Stimulated activated CD4-positive, alpha-beta T cell treated with anti-CD3 and anti-CD28 coated beads, TNF-alpha, amount 100 ng/mL, for 1 hour (primary cell): ENCODE measurements around the gene CCL1.

Experiments
- DNase-seq, 3 donors: peaks; one replicate each; pipeline ENCODE4 v3.0.0-alpha.2; 2020; ENCODE audit warnings: low read depth in 3 of 3, low spot score in 1 of 3

CCL1 gene

GRCh38 chr17:34363183-34363661 lies at the start of gene CCL1:
CCL1 (minus strand) TSS chr17:34363233; CDS start chr17:34363161, 72 bp downstream.
- DNase-seq, result no peak

GRCh38 chr17:34412534-34412933 lies 49.5 kb upstream of the CCL1 start:
- DNase-seq, result no peak

GRCh38 chr17:34411646-34412421 lies 48.8 kb upstream of the CCL1 start:
- no peak for DNase-seq

GRCh38 chr17:34409352-34409751 lies 46.3 kb upstream of the CCL1 start:
- DNase-seq, result no peak

GRCh38 chr17:34408439-34408838 lies 45.4 kb upstream of the CCL1 start:
- DNase-seq, result no peak

- no peak for DNase-seq
Observed at GRCh38 chr17:34406226-34406625, 43.2 kb upstream of the CCL1 start.

- no peak for DNase-seq
Observed at GRCh38 chr17:34403006-34403405, 40.0 kb upstream of the CCL1 start.

GRCh38 chr17:34401165-34401564 lies 38.1 kb upstream of the CCL1 start:
- DNase-seq, result no peak

- DNase-seq, result no peak
Observed at GRCh38 chr17:34400301-34400931, 37.4 kb upstream of the CCL1 start.

GRCh38 chr17:34399725-34400124 lies 36.7 kb upstream of the CCL1 start:
- DNase-seq, result no peak

GRCh38 chr17:34398990-34399389 lies 36.0 kb upstream of the CCL1 start:
- no peak for DNase-seq

- DNase-seq, result no peak
Observed at GRCh38 chr17:34397265-34397664, 34.2 kb upstream of the CCL1 start.

- DNase-seq, result no peak
Observed at GRCh38 chr17:34393401-34393800, 30.4 kb upstream of the CCL1 start.

- DNase-seq, result no peak
Observed at GRCh38 chr17:34391241-34391640, 28.2 kb upstream of the CCL1 start.

GRCh38 chr17:34390649-34391048 lies 27.6 kb upstream of the CCL1 start:
- DNase-seq, result no peak

- DNase-seq, result no peak
Observed at GRCh38 chr17:34389126-34389750, 26.2 kb upstream of the CCL1 start.

- DNase-seq, result no peak
Observed at GRCh38 chr17:34387566-34387965, 24.5 kb upstream of the CCL1 start.

- no peak for DNase-seq
Observed at GRCh38 chr17:34386697-34387550, 23.9 kb upstream of the CCL1 start.

GRCh38 chr17:34386343-34386696 lies 23.3 kb upstream of the CCL1 start:
- no peak for DNase-seq

- DNase-seq, result no peak
Observed at GRCh38 chr17:34384822-34385605, 22.0 kb upstream of the CCL1 start.

GRCh38 chr17:34384271-34384670 lies 21.2 kb upstream of the CCL1 start:
- no peak for DNase-seq
